ENCODE results near the gene BTD.

DNA sequence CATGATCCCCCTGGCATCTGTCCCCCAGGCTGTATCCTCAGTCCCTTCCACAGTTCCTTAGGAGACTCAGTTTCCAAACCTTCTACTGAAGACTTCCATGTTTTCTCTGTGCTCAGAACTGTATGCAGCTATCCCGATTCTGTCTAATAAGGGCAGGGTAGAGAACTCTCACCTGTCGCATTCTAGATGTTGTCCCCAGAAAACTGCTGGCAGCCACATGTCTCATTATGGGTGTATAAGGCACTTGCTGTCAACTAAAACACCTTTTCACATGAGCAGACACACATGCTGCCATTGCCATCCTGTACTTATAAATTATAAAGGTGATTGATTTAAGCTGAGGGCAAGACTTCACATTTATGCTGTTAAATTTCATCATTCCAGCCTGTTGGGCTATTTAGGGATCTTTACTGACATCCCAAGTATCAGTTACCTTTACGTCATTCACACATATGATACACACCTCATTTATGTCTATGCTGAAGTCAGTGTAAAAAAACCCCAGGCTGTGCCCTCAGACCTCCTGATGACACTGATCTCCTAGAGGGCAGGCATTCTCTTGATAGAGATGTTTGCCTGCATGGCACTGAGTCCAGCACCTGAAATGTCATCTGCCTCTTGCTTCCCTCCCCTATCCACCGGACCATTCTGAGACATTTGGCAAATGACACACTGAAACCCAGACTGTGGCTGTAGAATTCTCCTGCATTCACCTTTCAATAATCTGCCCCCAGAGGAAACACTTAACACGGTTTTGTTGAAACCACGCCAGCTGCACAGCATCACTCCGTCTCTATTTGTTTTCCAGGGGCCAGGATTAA is 35.8 kb downstream of the BTD start:
- TF ChIP-seq CTCF (conservative IDR thresholded peaks at IDR 0.05; ENCODE audit: low read depth, low read length): no peak
- TF ChIP-seq EZH2 (IDR thresholded peaks at IDR 0.05; ENCODE audit: borderline replicate concordance, low read depth, low read length, poor library complexity, severe bottlenecking): no peak

Measured in A673 (cell line).